ENCODE data around the gene YJEFN3. TPM values are rescaled to one million over a fixed set of nuclear protein-coding genes. Genes with fewer than 3 reads are reported as not detected.

Gene YJEFN3
- total RNA-seq, 4 donors from 2014 or later = 1.2 to 3.3 (median 2.8) TPM

GRCh38 chr19:19582471-19582870, 53.8 kb downstream of the YJEFN3 start:
- DNase-seq (ENCODE audit: extremely low spot score) = no peak
- H3K36me3 ChIP-seq = no peaks in the 10 kb centered on the region
- intact Hi-C loops (cut with DNase I) = no loop called here
- no peaks in the 10 kb centered on the region for H3K4me1 ChIP-seq
- H3K9me3 ChIP-seq = no peaks in the 10 kb centered on the region
- no peak overlapping the region for H3K27ac ChIP-seq (replicated peaks in 1 of 4)
- 91% methylated on average over 6 of the region's 6 CpGs for WGBS
- peaks cover 0 to 3% (median 0%) of the 10 kb centered on the region in 4 donors for H3K27me3 ChIP-seq
- no peak overlapping the region for H3K4me3 ChIP-seq
- TF ChIP-seq POLR2A (IDR thresholded peaks at IDR 0.05; ENCODE audit: low read depth) = no peak
- TF ChIP-seq POLR2AphosphoS5 (IDR thresholded peaks at IDR 0.05) = no peak
- no peak for TF ChIP-seq EP300 (IDR thresholded peaks at IDR 0.05)
- no peak for TF ChIP-seq CTCF (IDR thresholded peaks at IDR 0.05)

- intact Hi-C loops (cut with DNase I) = no loop called here
- no peaks in the 10 kb centered on the region for H3K9me3 ChIP-seq
Measured at GRCh38 chr19:19584356-19584755, 55.6 kb downstream of the YJEFN3 start.

More at GRCh38 chr19:19584356-19584755, 55.6 kb downstream of the YJEFN3 start:
- no peaks in the 10 kb centered on the region for H3K4me1 ChIP-seq
- TF ChIP-seq EP300 (IDR thresholded peaks at IDR 0.05) (no peak), POLR2AphosphoS5 (IDR thresholded peaks at IDR 0.05) (no peak), POLR2A (IDR thresholded peaks at IDR 0.05; ENCODE audit: low read depth) (no peak), CTCF (IDR thresholded peaks at IDR 0.05) (no peak)
- no peaks in the 10 kb centered on the region for H3K36me3 ChIP-seq
- 84% methylated on average over 6 of the region's 6 CpGs for WGBS
- DNase-seq (ENCODE audit: extremely low spot score) = no peak
- H3K27ac ChIP-seq (replicated peaks in 1 of 4) = no peak overlapping the region
- peaks cover 0 to 3% (median 0%) of the 10 kb centered on the region in 4 donors for H3K27me3 ChIP-seq
- H3K4me3 ChIP-seq = no peak overlapping the region

Other genes starting within 250 kb of the YJEFN3 start
- 10 to 100 TPM; 26.0 to 43.8 (median 30.8) TPM for gene SUGP1, start 208.4 kb upstream of the YJEFN3 start, total RNA-seq
- gene MAU2, start 208.1 kb upstream of the YJEFN3 start, total RNA-seq = 10 to 100 TPM; 27.4 to 47.8 (median 37.6) TPM
- gene GATAD2A, start 123.2 kb upstream of the YJEFN3 start, total RNA-seq = 10 to 100 TPM; 34.9 to 60.5 (median 42.5) TPM
- gene TSSK6, start 13.4 kb upstream of the YJEFN3 start, total RNA-seq = 1 to 10 TPM in 3 of 4 donors, under 1 TPM in 1; 0.33 to 3.7 (median 1.5) TPM
- gene NDUFA13, start 12.7 kb upstream of the YJEFN3 start, total RNA-seq = 100 to 1,000 TPM in 2 of 4 donors, 10 to 100 TPM in 2; 75.0 to 186 (median 141) TPM
- under 1 TPM; 0.13 to 0.52 (median 0.29) TPM for gene CILP2, start 9.4 kb downstream of the YJEFN3 start, total RNA-seq
- 1 to 10 TPM in 1 of 4 donors, under 1 TPM in 2, not detected in 1; 0.66 to 3.7 (median 0.98) TPM for gene PBX4, start 89.8 kb downstream of the YJEFN3 start, total RNA-seq
- 1 to 10 TPM in 2 of 4 donors, under 1 TPM in 2; 0.69 to 2.7 (median 1.0) TPM for gene LPAR2, start 99.3 kb downstream of the YJEFN3 start, total RNA-seq
- gene GMIP, start 114.7 kb downstream of the YJEFN3 start, total RNA-seq = 10 to 100 TPM in 1 of 4 donors, 1 to 10 TPM in 3; 6.9 to 15.9 (median 7.5) TPM
- 100 to 1,000 TPM in 1 of 4 donors, 10 to 100 TPM in 3; 59.3 to 104 (median 81.7) TPM for gene ATP13A1, start 134.8 kb downstream of the YJEFN3 start, total RNA-seq
- gene ZNF101, start 139.9 kb downstream of the YJEFN3 start, total RNA-seq = 1 to 10 TPM; 4.5 to 7.1 (median 5.7) TPM
- 1 to 10 TPM; 5.1 to 7.9 (median 6.2) TPM for gene ZNF14, start 204.2 kb downstream of the YJEFN3 start, total RNA-seq

All from esophagus muscularis mucosa (tissue), 4 donors.